ENCODE measurements around the gene AMDHD2.

Gene AMDHD2

GRCh38 chr16:2482249-2482648 is 37.9 kb upstream of the AMDHD2 start:
- in situ Hi-C loops (cut with MboI; ENCODE audit: low sequenced_read_pairs): loop anchor here (10.0 to 25.0 kb wide), 2 partner anchors 57 to 470 kb away; partner anchors contain the start of genes CCNF, NPW and ZNF598

GRCh38 chr16:2482708-2483534 is 37.2 kb upstream of the AMDHD2 start:
- in situ Hi-C loops (cut with MboI; ENCODE audit: low sequenced_read_pairs): loop anchor here (10.0 to 25.0 kb wide), 2 partner anchors 58 to 471 kb away; partner anchors contain the start of genes CCNF, NPW and ZNF598

- in situ Hi-C loops (cut with MboI; ENCODE audit: low sequenced_read_pairs): loop anchor here (10.0 to 25.0 kb wide), 2 partner anchors 59 to 472 kb away; partner anchors contain the start of genes CCNF, NPW and ZNF598
Measured at GRCh38 chr16:2483939-2484897, 36.0 kb upstream of the AMDHD2 start.

- in situ Hi-C loops (cut with MboI; ENCODE audit: low sequenced_read_pairs): loop anchor here (10.0 to 25.0 kb wide), 2 partner anchors 60 to 473 kb away; partner anchors contain the start of genes CCNF, NPW and ZNF598
Measured at GRCh38 chr16:2484898-2485508, 35.2 kb upstream of the AMDHD2 start.

GRCh38 chr16:2485811-2486507 is 34.2 kb upstream of the AMDHD2 start:
- in situ Hi-C loops (cut with MboI; ENCODE audit: low sequenced_read_pairs): loop anchor here (10.0 to 25.0 kb wide), 2 partner anchors 61 to 474 kb away; partner anchors contain the start of genes CCNF, NPW and ZNF598

GRCh38 chr16:2486645-2487516 is 33.3 kb upstream of the AMDHD2 start:
- in situ Hi-C loops (cut with MboI; ENCODE audit: low sequenced_read_pairs): loop anchor here (10.0 to 25.0 kb wide), 2 partner anchors 62 to 475 kb away; partner anchors contain the start of genes CCNF, NPW and ZNF598

- in situ Hi-C loops (cut with MboI; ENCODE audit: low sequenced_read_pairs): loop anchor here (10.0 to 25.0 kb wide), 2 partner anchors 63 to 475 kb away; partner anchors contain the start of genes CCNF, NPW and ZNF598
Measured at GRCh38 chr16:2487517-2487842, 32.7 kb upstream of the AMDHD2 start.

- in situ Hi-C loops (cut with MboI; ENCODE audit: low sequenced_read_pairs): loop anchor here (10.0 to 25.0 kb wide), 2 partner anchors 63 to 476 kb away; partner anchors contain the start of genes CCNF, NPW and ZNF598
Measured at GRCh38 chr16:2487903-2488531, 32.2 kb upstream of the AMDHD2 start.

- in situ Hi-C loops (cut with MboI; ENCODE audit: low sequenced_read_pairs): loop anchor here (10.0 to 25.0 kb wide), 2 partner anchors 65 to 477 kb away; partner anchors contain the start of genes CCNF, NPW and ZNF598
Measured at GRCh38 chr16:2489581-2489980, 30.6 kb upstream of the AMDHD2 start.

- in situ Hi-C loops (cut with MboI; ENCODE audit: low sequenced_read_pairs): loop anchor here (25.0 kb wide), 1 partner anchor 478 kb away; the partner anchor contains the start of genes NPW and ZNF598
Measured at GRCh38 chr16:2490190-2491105, 29.7 kb upstream of the AMDHD2 start.

GRCh38 chr16:2492292-2492691 is 27.9 kb upstream of the AMDHD2 start:
- in situ Hi-C loops (cut with MboI; ENCODE audit: low sequenced_read_pairs): loop anchor here (25.0 kb wide), 1 partner anchor 480 kb away; the partner anchor contains the start of genes NPW and ZNF598

- in situ Hi-C loops (cut with MboI; ENCODE audit: low sequenced_read_pairs): loop anchor here (25.0 kb wide), 1 partner anchor 481 kb away; the partner anchor contains the start of genes NPW and ZNF598
Measured at GRCh38 chr16:2493605-2494004, 26.6 kb upstream of the AMDHD2 start.

- in situ Hi-C loops (cut with MboI; ENCODE audit: low sequenced_read_pairs): loop anchor here (25.0 kb wide), 1 partner anchor 482 kb away; the partner anchor contains the start of genes NPW and ZNF598
Measured at GRCh38 chr16:2494616-2495015, 25.6 kb upstream of the AMDHD2 start.

GRCh38 chr16:2495041-2495440 is 25.1 kb upstream of the AMDHD2 start:
- in situ Hi-C loops (cut with MboI; ENCODE audit: low sequenced_read_pairs): loop anchor here (25.0 kb wide), 1 partner anchor 483 kb away; the partner anchor contains the start of genes NPW and ZNF598

GRCh38 chr16:2496223-2497115 is 23.7 kb upstream of the AMDHD2 start:
- in situ Hi-C loops (cut with MboI; ENCODE audit: low sequenced_read_pairs): loop anchor here (25.0 kb wide), 1 partner anchor 484 kb away; the partner anchor contains the start of genes NPW and ZNF598

All from HL-60/S4 treated with retinoic acid at 250 ng/mL for 4 days and 3 days (cell line).